CD4-positive, CD25-positive, alpha-beta regulatory T cell (primary cell): ENCODE measurements around the gene NEDD4. TPM values are rescaled to one million over a fixed set of nuclear protein-coding genes. Genes with fewer than 3 reads are reported as not detected.
A peak's percentile ranks its signal among the peaks of the same experiment; 100 is the strongest.
"Not testable (repeated sequence)": the region's sequence is repeated elsewhere in the genome, so short reads cannot be mapped to it uniquely, and the experiment has no call there.

Experiments
- ATAC-seq, 2 donors: fragments of 150-1000 bp; cut with Tn5 transposase; one replicate each; pipeline ENCODE4 v1.10.0; 2021; ENCODE audit warnings: low read depth in 2 of 2, moderate number of reproducible peaks in 2 of 2, moderate library complexity in 1 of 2
- DNase-seq, 3 donors: peaks; one replicate each; pipeline versions ENCODE4 v3.0.0 to v3.0.0-alpha.2; 2012 to 2022; ENCODE audit warnings: mixed read lengths in 1 of 3
- H3K27ac ChIP-seq: one replicate; pipeline ENCODE4 v1.7.0; 2013; ENCODE audit warnings: mild to moderate bottlenecking, low read length; ENCODE audit not compliant: insufficient read depth, poor library complexity, severe bottlenecking
- H3K27me3 ChIP-seq: one replicate; pipeline ENCODE4 v1.7.0; 2013; ENCODE audit warnings: low read length; ENCODE audit not compliant: control insufficient read depth, insufficient read depth
- H3K36me3 ChIP-seq: one replicate; pipeline ENCODE4 v1.7.0; 2013; ENCODE audit warnings: mild to moderate bottlenecking, low read length, moderate library complexity; ENCODE audit not compliant: control insufficient read depth, insufficient read depth
- H3K4me1 ChIP-seq: 2 replicates; pipeline ENCODE4 v1.7.0; 2013; ENCODE audit warnings: mild to moderate bottlenecking, low read length; ENCODE audit not compliant: insufficient read depth, control insufficient read depth, poor library complexity, severe bottlenecking
- H3K4me3 ChIP-seq: one replicate; pipeline ENCODE4 v1.7.0; 2013; ENCODE audit warnings: low read depth, mild to moderate bottlenecking, low read length, moderate library complexity
- H3K9me3 ChIP-seq, 2 experiments: 1 replicate in 1 of 2; 2 replicates in 1 of 2; pipeline ENCODE4 v1.7.0; 2013; ENCODE audit warnings: low read length in 2 of 2, mild to moderate bottlenecking in 1 of 2, moderate library complexity in 1 of 2; ENCODE audit not compliant: control insufficient read depth in 2 of 2
- H3K27ac Mint-ChIP-seq, 3 donors: one replicate each; pipeline ENCODE4 v1.8.0; 2020 to 2022; ENCODE audit warnings: mild to moderate bottlenecking in 3 of 3, mixed read lengths in 3 of 3, moderate library complexity in 2 of 3
- H3K27me3 Mint-ChIP-seq: one replicate; pipeline ENCODE4 v1.8.0; 2022; ENCODE audit warnings: mild to moderate bottlenecking, mixed read lengths
- H3K36me3 Mint-ChIP-seq: one replicate; pipeline ENCODE4 v1.8.0; 2020; ENCODE audit warnings: mixed read lengths
- H3K4me1 Mint-ChIP-seq, 4 donors: one replicate each; pipeline ENCODE4 v1.8.0; 2020 to 2022; ENCODE audit warnings: mixed read lengths in 4 of 4, mild to moderate bottlenecking in 1 of 4
- H3K4me3 Mint-ChIP-seq, 4 donors: one replicate each; pipeline ENCODE4 v1.8.0; 2020 to 2022; ENCODE audit warnings: mild to moderate bottlenecking in 4 of 4, mixed read lengths in 4 of 4, moderate library complexity in 3 of 4
- H3K9me3 Mint-ChIP-seq, 7 donors: one replicate each; pipeline ENCODE4 v1.8.0; 2020 to 2022; ENCODE audit warnings: mixed read lengths in 7 of 7, mild to moderate bottlenecking in 3 of 7, moderate library complexity in 2 of 7
- polyA plus RNA-seq, 4 donors: library from polyadenylated mRNA; unstranded; fragments of 300-500 nt; fragmentation: Illumina TruSeq; gene quantifications; one replicate each; pipeline ENCODE4 v1.2.3, GENCODE V29; 2021
- total RNA-seq: library from RNA; stranded (reverse); gene quantifications from one replicate; pipeline ENCODE4 v1.2.3, GENCODE V29; 2022

Gene NEDD4
- total and polyA plus RNA-seq, 5 donors from 2014 or later: 2.4 to 10.0 (median 5.6) TPM

DNA sequence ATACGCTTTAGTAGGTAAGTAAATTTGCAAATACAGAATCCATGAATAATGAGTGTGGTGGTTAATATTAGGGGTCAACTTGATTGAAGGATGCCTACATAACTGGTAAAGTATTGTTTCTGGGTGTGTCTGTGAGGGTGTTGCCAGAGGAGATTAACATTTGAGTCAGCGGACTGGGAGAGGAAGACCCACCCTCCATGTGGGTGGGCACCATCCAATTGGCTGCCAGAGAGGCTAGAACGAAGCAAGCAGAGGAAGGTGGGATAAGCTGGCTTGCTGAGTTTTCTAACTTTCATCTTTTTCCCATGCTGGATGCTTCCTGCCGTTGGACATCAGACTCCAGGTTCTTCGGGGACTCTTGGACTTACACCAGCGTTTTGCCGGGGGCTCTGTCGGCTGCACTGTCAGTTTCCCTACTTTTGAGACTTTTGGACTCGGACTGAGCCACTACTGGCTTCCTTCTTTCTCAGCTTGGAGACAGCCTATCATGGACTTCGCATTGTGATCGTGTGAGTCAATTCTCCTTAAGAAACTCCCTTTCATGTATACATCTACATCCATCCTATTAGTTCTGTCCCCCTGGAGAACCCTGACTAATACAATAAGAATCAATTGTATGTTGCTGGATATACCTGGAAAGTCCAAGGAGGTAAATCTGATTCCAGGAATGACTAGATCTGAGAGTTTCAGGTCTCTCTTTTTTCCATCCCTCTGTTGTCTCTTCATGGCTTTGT lies 25.8 kb upstream of the NEDD4 start:
- Histone ChIP-seq H3K9me3 (peaks cover 0 to 4% of the 10 kb centered on the region in 2 experiments), H3K4me3 (no peak overlapping the region), H3K27ac (no peak overlapping the region), H3K27me3 (peaks cover 3% of the 10 kb centered on the region), H3K36me3 (no peaks in the 10 kb centered on the region), H3K4me1 (no peaks in the 10 kb centered on the region)
- no peak overlapping the region for H3K27ac Mint-ChIP-seq
- no peaks in the 10 kb centered on the region for H3K36me3 Mint-ChIP-seq
- no peak overlapping the region for H3K4me3 Mint-ChIP-seq
- DNase-seq (no peak), ATAC-seq (no peak)
- H3K9me3 Mint-ChIP-seq: peaks cover 0 to 7% (median 3%) of the 10 kb centered on the region in 7 donors
- peaks cover 0 to 2% (median 0%) of the 10 kb centered on the region in 4 donors for H3K4me1 Mint-ChIP-seq
- peaks cover 30% of the 10 kb centered on the region for H3K27me3 Mint-ChIP-seq

DNA sequence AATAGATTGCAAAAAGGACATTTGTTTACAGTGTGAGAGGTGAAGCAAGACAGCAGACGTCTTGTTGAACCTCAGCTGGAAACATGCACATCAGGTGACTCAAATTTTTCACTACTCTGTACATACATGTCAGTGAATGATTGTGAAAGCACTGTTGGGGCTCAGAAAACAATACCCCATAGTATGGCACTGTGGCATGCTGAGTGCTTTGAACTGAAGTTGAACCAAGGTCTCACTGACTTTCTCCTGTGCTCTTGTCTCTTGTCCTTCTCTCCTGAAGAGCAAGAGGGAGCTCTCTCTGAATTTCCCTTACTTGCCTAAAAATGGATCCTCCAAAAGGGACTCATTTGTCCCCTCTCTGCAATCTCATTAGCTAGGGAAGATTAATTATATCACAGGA lies 24.5 kb upstream of the NEDD4 start:
- H3K36me3 ChIP-seq: no peaks in the 10 kb centered on the region
- no peak overlapping the region for H3K4me3 ChIP-seq
- H3K27me3 ChIP-seq: peaks cover 3% of the 10 kb centered on the region
- DNase-seq (no peak), ATAC-seq (no peak)
- peaks cover 0 to 4% of the 10 kb centered on the region in 2 experiments for H3K9me3 ChIP-seq
- H3K4me1 ChIP-seq: no peaks in the 10 kb centered on the region
- Mint-ChIP-seq H3K4me3 (no peak overlapping the region), H3K27me3 (peaks cover 22% of the 10 kb centered on the region), H3K27ac (no peak overlapping the region), H3K36me3 (no peaks in the 10 kb centered on the region), H3K4me1 (peaks cover 0 to 2% (median 0%) of the 10 kb centered on the region in 4 donors), H3K9me3 (peaks cover 0 to 9% (median 3%) of the 10 kb centered on the region in 7 donors)
- no peak overlapping the region for H3K27ac ChIP-seq

DNA sequence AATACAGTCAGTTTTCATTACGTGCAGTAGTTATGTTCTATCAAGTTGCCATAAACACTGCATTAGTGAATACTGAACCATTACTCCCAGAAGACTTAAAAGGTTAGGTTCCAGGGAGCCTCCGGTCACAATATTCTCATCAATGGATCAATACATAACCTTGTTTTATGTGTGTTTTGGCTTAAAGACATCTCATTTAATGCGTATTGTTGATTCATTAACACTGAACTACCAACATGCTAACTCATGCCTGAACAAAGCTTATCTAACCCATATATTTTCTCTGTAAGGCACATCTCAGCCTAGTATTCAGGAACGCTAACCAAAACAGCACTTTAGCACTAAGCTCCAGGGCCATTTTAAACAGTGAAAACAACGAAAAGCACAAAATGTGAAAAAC lies 24.1 kb upstream of the NEDD4 start:
- Histone ChIP-seq H3K9me3 (peaks cover 0 to 4% of the 10 kb centered on the region in 2 experiments), H3K27ac (no peak overlapping the region), H3K27me3 (peaks cover 3% of the 10 kb centered on the region), H3K4me1 (no peaks in the 10 kb centered on the region), H3K36me3 (no peaks in the 10 kb centered on the region), H3K4me3 (no peak overlapping the region)
- Mint-ChIP-seq H3K9me3 (peaks cover 0 to 9% (median 3%) of the 10 kb centered on the region in 7 donors), H3K36me3 (no peaks in the 10 kb centered on the region), H3K4me3 (no peak overlapping the region), H3K27me3 (peaks cover 18% of the 10 kb centered on the region), H3K27ac (no peak overlapping the region), H3K4me1 (peaks cover 0 to 2% (median 0%) of the 10 kb centered on the region in 4 donors)
- ATAC-seq (no peak), DNase-seq (no peak)

DNA sequence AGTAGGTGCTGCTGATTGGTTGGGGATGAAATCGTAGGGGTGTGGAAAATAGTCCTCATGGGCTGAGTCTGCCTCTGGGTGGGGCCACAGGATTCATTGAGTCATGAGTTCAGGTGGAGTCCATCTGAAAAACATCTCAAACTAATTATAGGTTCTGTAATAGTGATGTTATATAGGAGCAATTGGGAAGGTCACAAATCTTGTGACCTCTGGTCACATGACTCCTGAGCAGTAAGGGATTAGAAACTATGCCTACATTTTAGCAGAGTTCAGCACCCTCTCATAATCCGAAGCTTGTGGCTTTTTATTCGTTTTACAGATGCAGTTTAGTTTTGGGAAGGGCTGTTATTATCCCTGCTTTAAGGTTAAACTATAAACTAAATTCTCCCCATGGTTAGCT lies 22.9 kb upstream of the NEDD4 start:
- H3K4me1 ChIP-seq: no peaks in the 10 kb centered on the region
- Mint-ChIP-seq H3K36me3 (no peaks in the 10 kb centered on the region), H3K27ac (no peak overlapping the region), H3K4me1 (peaks cover 0 to 2% (median 0%) of the 10 kb centered on the region in 4 donors), H3K4me3 (no peak overlapping the region), H3K27me3 (peaks cover 14% of the 10 kb centered on the region), H3K9me3 (peaks cover 0 to 9% (median 3%) of the 10 kb centered on the region in 7 donors)
- peaks cover 0 to 4% of the 10 kb centered on the region in 2 experiments for H3K9me3 ChIP-seq
- DNase-seq (no peak), ATAC-seq (no peak)
- H3K36me3 ChIP-seq: no peaks in the 10 kb centered on the region
- no peak overlapping the region for H3K27ac ChIP-seq
- H3K27me3 ChIP-seq: peaks cover 3% of the 10 kb centered on the region
- no peak overlapping the region for H3K4me3 ChIP-seq

DNA sequence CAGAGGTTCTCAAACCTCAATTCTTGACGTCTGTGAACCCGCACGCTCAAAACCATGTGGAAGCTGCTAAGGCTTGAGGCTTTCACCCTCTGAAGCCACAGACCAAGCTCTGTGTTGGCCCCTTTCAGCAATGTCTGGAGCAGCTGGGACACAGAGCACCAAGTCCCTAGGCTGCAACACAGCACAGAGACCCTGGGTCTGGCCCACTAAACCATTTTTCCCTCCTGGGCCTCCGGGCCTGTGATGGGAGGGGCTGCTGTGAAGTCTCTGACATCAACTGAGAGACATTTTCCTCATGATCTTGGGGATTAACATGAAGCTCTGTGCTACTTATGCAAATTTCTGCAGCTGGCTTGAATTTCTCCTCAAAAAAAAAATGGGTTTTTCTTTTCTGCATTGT lies 21.3 kb upstream of the NEDD4 start:
- Histone ChIP-seq H3K4me1 (no peaks in the 10 kb centered on the region), H3K36me3 (no peaks in the 10 kb centered on the region), H3K27me3 (peaks cover 3% of the 10 kb centered on the region), H3K9me3 (peaks cover 0 to 4% of the 10 kb centered on the region in 2 experiments), H3K4me3 (no peak overlapping the region), H3K27ac (no peak overlapping the region)
- DNase-seq (no peak), ATAC-seq (no peak)
- Mint-ChIP-seq H3K27me3 (peaks cover 17% of the 10 kb centered on the region), H3K4me3 (no peak overlapping the region), H3K27ac (no peak overlapping the region), H3K36me3 (no peaks in the 10 kb centered on the region), H3K9me3 (peaks cover 0 to 9% (median 3%) of the 10 kb centered on the region in 7 donors), H3K4me1 (no peaks in the 10 kb centered on the region)

DNA sequence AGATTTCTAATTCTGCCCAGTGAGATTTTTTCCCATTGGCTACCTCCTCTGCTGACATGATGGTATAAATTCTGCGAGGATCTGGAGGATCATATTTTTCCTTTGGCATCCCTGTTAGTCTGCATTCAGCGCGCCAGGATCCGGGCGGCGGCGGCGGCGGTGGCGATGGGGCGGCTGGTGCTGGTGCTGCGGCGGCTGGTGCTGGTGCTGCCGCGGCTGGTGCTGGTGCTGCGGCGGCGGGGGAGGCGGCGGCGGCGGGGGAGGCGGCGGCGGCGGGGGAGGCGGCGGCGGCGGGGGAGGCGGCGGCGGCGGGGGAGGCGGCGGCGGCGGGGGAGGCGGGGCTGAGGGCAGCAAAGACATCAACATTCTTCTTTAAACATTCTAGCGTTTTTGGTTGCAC lies 13.6 kb upstream of the NEDD4 start:
- H3K4me1 ChIP-seq, H3K9me3 ChIP-seq, H3K27ac ChIP-seq, H3K27me3 ChIP-seq, H3K36me3 Mint-ChIP-seq, DNase-seq, H3K9me3 Mint-ChIP-seq, H3K27ac Mint-ChIP-seq, H3K36me3 ChIP-seq, H3K4me1 Mint-ChIP-seq: not testable (repeated sequence)
- peak in 1 of 2 donors; percentile 34 for ATAC-seq
- Mint-ChIP-seq H3K27me3 (peaks cover 25% of the 10 kb centered on the region), H3K4me3 (peak overlapping the region in 2 of 4 donors; percentile 12 to 23)
- H3K4me3 ChIP-seq: peak overlapping the region; percentile 53

DNA sequence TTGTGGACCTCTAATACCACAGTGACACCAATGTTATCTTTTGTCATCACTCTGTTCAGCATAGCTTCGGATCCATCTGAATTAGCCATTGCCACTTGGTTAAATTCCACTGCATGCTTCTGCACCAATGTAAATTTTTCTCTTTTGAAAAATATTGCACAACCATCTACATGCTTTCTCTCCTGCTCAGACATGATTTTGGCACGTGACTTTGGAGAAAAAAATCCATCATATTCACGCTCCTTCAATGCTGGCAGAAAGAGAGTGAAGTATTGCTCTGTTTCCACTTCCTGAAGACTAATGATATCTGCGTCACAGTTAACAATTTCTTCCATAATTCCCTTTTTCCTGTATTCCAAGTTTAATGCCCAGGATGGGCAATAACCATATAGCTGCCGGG lies 13.0 kb upstream of the NEDD4 start:
- ATAC-seq, H3K27me3 ChIP-seq, H3K36me3 ChIP-seq, H3K9me3 Mint-ChIP-seq, H3K4me3 Mint-ChIP-seq, H3K4me1 ChIP-seq, H3K9me3 ChIP-seq, H3K27ac ChIP-seq, H3K4me1 Mint-ChIP-seq, H3K4me3 ChIP-seq, H3K36me3 Mint-ChIP-seq, DNase-seq, H3K27ac Mint-ChIP-seq: not testable (repeated sequence)
- peaks cover 28% of the 10 kb centered on the region for H3K27me3 Mint-ChIP-seq

DNA sequence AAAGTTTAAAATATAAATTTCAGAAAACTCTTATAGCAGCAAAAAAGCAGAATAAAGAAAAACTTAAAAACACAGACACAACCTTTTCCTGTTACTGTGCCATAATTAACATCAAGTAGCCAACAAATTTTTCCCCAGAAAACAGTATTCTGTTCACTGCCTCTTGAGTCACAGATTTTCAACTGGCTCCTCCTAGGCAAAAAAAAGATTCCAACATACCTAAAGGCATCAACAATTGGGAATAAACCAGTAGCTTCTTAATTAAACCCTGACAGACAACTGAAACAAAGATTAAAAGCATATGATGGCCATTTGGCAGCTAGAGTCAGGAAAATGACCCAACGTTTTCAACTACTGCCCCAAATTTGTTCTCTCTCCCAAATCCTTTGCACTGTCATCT lies 10.9 kb upstream of the NEDD4 start:
- H3K4me3 Mint-ChIP-seq, DNase-seq, H3K4me1 Mint-ChIP-seq, H3K36me3 Mint-ChIP-seq, H3K27ac ChIP-seq, H3K36me3 ChIP-seq, H3K4me3 ChIP-seq, ATAC-seq, H3K4me1 ChIP-seq, H3K27ac Mint-ChIP-seq, H3K9me3 Mint-ChIP-seq, H3K9me3 ChIP-seq: not testable (repeated sequence)
- H3K27me3 ChIP-seq: peaks cover 20% of the 10 kb centered on the region
- H3K27me3 Mint-ChIP-seq: peaks cover 42% of the 10 kb centered on the region
